ENCODE data around the gene ITGB3.

Gene ITGB3

DNA sequence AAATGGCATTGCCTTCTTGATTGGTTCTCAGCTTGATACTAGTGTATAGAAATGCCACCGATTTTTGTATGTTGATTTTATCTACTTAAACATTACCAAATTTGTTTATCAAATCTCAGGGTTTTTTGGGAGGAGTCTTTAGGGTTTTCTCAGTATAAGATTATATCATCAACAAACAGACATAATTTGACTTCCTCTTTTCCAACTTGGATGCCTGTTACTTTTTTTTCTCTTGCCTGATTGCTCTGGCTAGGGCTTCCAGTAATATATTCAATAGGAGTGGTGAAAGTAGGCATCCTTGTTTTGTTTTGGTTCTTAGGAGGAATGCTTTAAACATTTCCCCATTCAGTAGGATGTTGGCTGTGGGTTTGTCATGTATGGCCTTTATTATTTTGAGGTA, 99.2 kb downstream of the ITGB3 start:
- no peak for FAIRE-seq
- no peak for TF ChIP-seq CTCF (IDR thresholded peaks at IDR 0.05; ENCODE audit: insufficient read depth, missing control alignments)
- no peak for DNase-seq (ENCODE audit: insufficient read length, low spot score)

DNA sequence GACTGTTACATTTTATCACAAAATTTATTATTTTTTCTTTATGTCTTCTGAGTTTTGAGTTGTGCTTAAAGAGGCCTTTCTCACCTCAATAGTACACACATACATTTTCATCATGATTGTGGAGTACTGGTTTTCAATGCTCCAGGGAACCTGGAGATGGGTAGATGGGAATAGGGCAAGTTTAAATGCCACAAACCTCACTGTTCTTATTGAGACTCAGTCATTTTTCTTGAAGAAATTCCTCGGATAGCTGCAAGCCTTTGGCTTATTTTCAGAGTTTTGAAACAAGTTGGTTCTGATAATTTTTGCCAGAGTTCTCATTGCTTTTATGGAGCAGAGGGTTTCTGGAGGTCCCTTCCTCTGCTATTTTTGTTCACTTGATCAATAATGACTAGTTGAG, 105.0 kb downstream of the ITGB3 start:
- FAIRE-seq (no peak), DNase-seq (ENCODE audit: insufficient read length, low spot score) (no peak)
- TF ChIP-seq CTCF (IDR thresholded peaks at IDR 0.05; ENCODE audit: insufficient read depth, missing control alignments) = no peak

Measured in D721Med (cell line).